ENCODE measurements around the gene HABP4.

The HABP4 gene

DNA sequence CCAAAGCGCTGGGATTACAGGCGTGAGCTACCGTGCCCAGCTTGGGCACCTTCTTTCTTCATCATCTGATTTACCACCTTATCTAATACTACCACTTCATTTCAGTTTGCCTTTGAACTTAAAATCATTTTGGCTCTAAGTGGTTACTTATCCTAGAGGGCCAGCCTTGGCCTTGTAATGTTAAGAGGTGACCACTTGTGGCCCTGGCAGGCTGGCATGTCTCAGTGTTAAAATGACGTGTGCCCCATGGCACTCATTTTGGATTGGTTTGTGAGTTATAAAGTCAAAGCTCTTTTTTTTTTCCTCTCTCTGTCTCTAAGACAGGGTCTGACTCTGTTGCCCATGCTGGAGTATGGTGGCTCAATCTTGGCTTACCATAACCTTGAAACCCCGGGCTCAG, 17.8 kb downstream of the HABP4 start:
- Histone ChIP-seq H3F3A (ENCODE audit: control insufficient read depth, insufficient read depth) (no peaks in the 10 kb centered on the region), H3K9me3 (ENCODE audit: control insufficient read depth, insufficient read depth, low read length) (no peaks in the 10 kb centered on the region), H3K4me3 (ENCODE audit: low read length) (no peak overlapping the region), H3K4me1 (ENCODE audit: control insufficient read depth, low read length) (no peaks in the 10 kb centered on the region), H3K79me2 (ENCODE audit: control insufficient read depth, low read length) (no peaks in the 10 kb centered on the region), H3K9me2 (replicated peaks; ENCODE audit: control insufficient read depth, low read length) (no peaks in the 10 kb centered on the region), H3K27ac (ENCODE audit: low read depth, low read length) (no peak overlapping the region), H3K36me3 (ENCODE audit: control insufficient read depth, low read length) (no peaks in the 10 kb centered on the region), H3K27me3 (ENCODE audit: control insufficient read depth, low read length) (no peaks in the 10 kb centered on the region), H3K4me2 (ENCODE audit: low read length) (no peak overlapping the region), H4K20me1 (ENCODE audit: control insufficient read depth, insufficient read depth, low read depth, low read length) (no peaks in the 10 kb centered on the region)
- TF ChIP-seq EZH2phosphoT487 (IDR thresholded peaks at IDR 0.05; ENCODE audit: borderline replicate concordance, low read length): no peak
- TF ChIP-seq, protein P1, sequence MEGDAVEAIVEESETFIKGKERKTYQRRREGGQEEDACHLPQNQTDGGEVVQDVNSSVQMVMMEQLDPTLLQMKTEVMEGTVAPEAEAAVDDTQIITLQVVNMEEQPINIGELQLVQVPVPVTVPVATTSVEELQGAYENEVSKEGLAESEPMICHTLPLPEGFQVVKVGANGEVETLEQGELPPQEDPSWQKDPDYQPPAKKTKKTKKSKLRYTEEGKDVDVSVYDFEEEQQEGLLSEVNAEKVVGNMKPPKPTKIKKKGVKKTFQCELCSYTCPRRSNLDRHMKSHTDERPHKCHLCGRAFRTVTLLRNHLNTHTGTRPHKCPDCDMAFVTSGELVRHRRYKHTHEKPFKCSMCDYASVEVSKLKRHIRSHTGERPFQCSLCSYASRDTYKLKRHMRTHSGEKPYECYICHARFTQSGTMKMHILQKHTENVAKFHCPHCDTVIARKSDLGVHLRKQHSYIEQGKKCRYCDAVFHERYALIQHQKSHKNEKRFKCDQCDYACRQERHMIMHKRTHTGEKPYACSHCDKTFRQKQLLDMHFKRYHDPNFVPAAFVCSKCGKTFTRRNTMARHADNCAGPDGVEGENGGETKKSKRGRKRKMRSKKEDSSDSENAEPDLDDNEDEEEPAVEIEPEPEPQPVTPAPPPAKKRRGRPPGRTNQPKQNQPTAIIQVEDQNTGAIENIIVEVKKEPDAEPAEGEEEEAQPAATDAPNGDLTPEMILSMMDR (IDR thresholded peaks at IDR 0.05; ENCODE audit: low read depth, low read length, poor library complexity, severe bottlenecking): no peak

DNA sequence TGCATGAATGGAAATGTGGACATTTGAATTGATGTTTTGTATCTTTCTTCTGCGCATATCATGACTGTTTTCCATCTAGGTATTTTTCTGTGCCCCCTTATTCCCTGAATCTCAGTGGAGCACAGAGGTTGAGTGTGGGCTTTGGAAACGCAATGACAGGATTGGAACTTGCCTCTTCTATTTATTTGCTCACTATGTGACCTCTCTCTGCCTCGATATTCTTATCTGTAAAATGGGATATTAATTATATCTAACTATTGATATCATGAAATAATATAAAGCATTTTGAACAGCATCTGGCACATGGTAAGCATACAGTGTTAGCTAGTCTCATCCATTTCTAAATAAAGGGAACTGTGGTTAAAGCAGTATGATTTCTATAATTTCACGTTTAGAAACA, 26.0 kb downstream of the HABP4 start:
- Histone ChIP-seq H3K4me1 (ENCODE audit: control insufficient read depth, low read length) (peaks cover 8% of the 10 kb centered on the region), H3K4me3 (ENCODE audit: low read length) (no peak overlapping the region)

DNA sequence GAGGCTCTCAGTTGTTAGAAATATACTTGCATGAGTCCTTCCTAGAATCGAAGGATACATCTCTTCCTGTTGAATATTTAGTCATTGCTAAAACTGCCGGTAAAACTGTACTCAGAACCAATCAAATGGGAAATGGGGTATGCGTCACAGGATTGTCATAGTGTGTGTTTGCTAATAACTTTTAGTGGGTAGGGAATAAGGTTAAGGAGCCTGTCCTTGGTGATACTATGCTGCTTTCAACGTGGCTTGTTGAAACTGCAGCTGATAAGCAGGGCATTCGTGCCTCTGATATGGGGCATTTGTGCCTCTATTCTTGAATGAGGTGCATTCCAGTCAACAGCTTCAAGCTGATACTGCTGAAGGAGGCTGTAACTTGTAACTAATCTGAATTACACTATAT, 26.6 kb downstream of the HABP4 start:
- Histone ChIP-seq H4K20me1 (ENCODE audit: control insufficient read depth, insufficient read depth, low read depth, low read length) (no peaks in the 10 kb centered on the region), H3K4me2 (ENCODE audit: low read length) (no peak overlapping the region), H3F3A (ENCODE audit: control insufficient read depth, insufficient read depth) (no peaks in the 10 kb centered on the region), H3K9me2 (replicated peaks; ENCODE audit: control insufficient read depth, low read length) (no peaks in the 10 kb centered on the region), H3K27me3 (ENCODE audit: control insufficient read depth, low read length) (no peaks in the 10 kb centered on the region), H3K27ac (ENCODE audit: low read depth, low read length) (no peak overlapping the region), H3K79me2 (ENCODE audit: control insufficient read depth, low read length) (no peaks in the 10 kb centered on the region), H3K9me3 (ENCODE audit: control insufficient read depth, insufficient read depth, low read length) (no peaks in the 10 kb centered on the region), H3K4me3 (ENCODE audit: low read length) (no peak overlapping the region), H3K36me3 (ENCODE audit: control insufficient read depth, low read length) (no peaks in the 10 kb centered on the region), H3K4me1 (ENCODE audit: control insufficient read depth, low read length) (peaks cover 8% of the 10 kb centered on the region)
- no peak for TF ChIP-seq EZH2phosphoT487 (IDR thresholded peaks at IDR 0.05; ENCODE audit: borderline replicate concordance, low read length)
- TF ChIP-seq, protein P1 (IDR thresholded peaks at IDR 0.05; ENCODE audit: low read depth, low read length, poor library complexity, severe bottlenecking): no peak

More for the DNA sequence above, 26.0 kb downstream of the HABP4 start:
- H3K9me3 ChIP-seq (ENCODE audit: control insufficient read depth, insufficient read depth, low read length): no peaks in the 10 kb centered on the region
- H4K20me1 ChIP-seq (ENCODE audit: control insufficient read depth, insufficient read depth, low read depth, low read length): no peaks in the 10 kb centered on the region
- H3K27ac ChIP-seq (ENCODE audit: low read depth, low read length): no peak overlapping the region
- no peaks in the 10 kb centered on the region for H3K27me3 ChIP-seq (ENCODE audit: control insufficient read depth, low read length)
- H3K9me2 ChIP-seq (replicated peaks; ENCODE audit: control insufficient read depth, low read length): no peaks in the 10 kb centered on the region
- no peak overlapping the region for H3K4me2 ChIP-seq (ENCODE audit: low read length)
- H3F3A ChIP-seq (ENCODE audit: control insufficient read depth, insufficient read depth): no peaks in the 10 kb centered on the region
- TF ChIP-seq, protein P1 (IDR thresholded peaks at IDR 0.05; ENCODE audit: low read depth, low read length, poor library complexity, severe bottlenecking): no peak
- TF ChIP-seq EZH2phosphoT487 (IDR thresholded peaks at IDR 0.05; ENCODE audit: borderline replicate concordance, low read length): no peak
- H3K36me3 ChIP-seq (ENCODE audit: control insufficient read depth, low read length): no peaks in the 10 kb centered on the region
- H3K79me2 ChIP-seq (ENCODE audit: control insufficient read depth, low read length): no peaks in the 10 kb centered on the region
